Activated T-cell treated with anti-CD3 and anti-CD28 coated beads for 4 hours (primary cell): ENCODE measurements around the gene SCPEP1.
"Not testable (repeated sequence)": the region's sequence is repeated elsewhere in the genome, so short reads cannot be mapped to it uniquely, and the experiment has no call there.

ENCODE experiments used
- DNase-seq: peaks from one replicate; pipeline ENCODE4 v3.0.0-alpha.2; 2020

SCPEP1 gene

GRCh38 chr17:56966338-56966737 is 11.6 kb upstream of the SCPEP1 start:
- no peak for DNase-seq

GRCh38 chr17:56970974-56971373 is 7.0 kb upstream of the SCPEP1 start:
- no peak for DNase-seq

GRCh38 chr17:56972111-56972730 is 5.7 kb upstream of the SCPEP1 start:
- no peak for DNase-seq

- no peak for DNase-seq
Observed at GRCh38 chr17:56973520-56973919, 4.4 kb upstream of the SCPEP1 start.

- DNase-seq, result no peak
Observed at GRCh38 chr17:56974055-56974454, 3.9 kb upstream of the SCPEP1 start.

GRCh38 chr17:56975656-56976055 is 2.3 kb upstream of the SCPEP1 start:
- no peak for DNase-seq

GRCh38 chr17:56976941-56977608 is 856 bp upstream of the SCPEP1 start:
- DNase-seq, result no peak

GRCh38 chr17:56978441-56979090 is 635 bp downstream of the SCPEP1 start:
- no peak for DNase-seq

GRCh38 chr17:56979091-56979480 is 1.2 kb downstream of the SCPEP1 start:
- DNase-seq, result no peak

- not testable (repeated sequence) for DNase-seq
Observed at GRCh38 chr17:56980526-56980925, 2.6 kb downstream of the SCPEP1 start.

- no peak for DNase-seq
Observed at GRCh38 chr17:56982312-56982711, 4.4 kb downstream of the SCPEP1 start.

GRCh38 chr17:56983366-56983765 is 5.4 kb downstream of the SCPEP1 start:
- no peak for DNase-seq

GRCh38 chr17:56985371-56986162 is 7.6 kb downstream of the SCPEP1 start:
- DNase-seq, result no peak

- no peak for DNase-seq
Observed at GRCh38 chr17:56987283-56987834, 9.4 kb downstream of the SCPEP1 start.

GRCh38 chr17:56988901-56989572 is 11.1 kb downstream of the SCPEP1 start:
- no peak for DNase-seq

- DNase-seq, result no peak
Observed at GRCh38 chr17:56992364-56992763, 14.4 kb downstream of the SCPEP1 start.

GRCh38 chr17:56994009-56994792 is 16.3 kb downstream of the SCPEP1 start:
- DNase-seq, result no peak

GRCh38 chr17:56995766-56996165 is 17.8 kb downstream of the SCPEP1 start:
- DNase-seq, result no peak

GRCh38 chr17:56997313-56997712 is 19.4 kb downstream of the SCPEP1 start:
- DNase-seq, result no peak

- DNase-seq, result no peak
Observed at GRCh38 chr17:57001541-57001940, 23.6 kb downstream of the SCPEP1 start.

- no peak for DNase-seq
Observed at GRCh38 chr17:57002904-57003303, 25.0 kb downstream of the SCPEP1 start.
